Astrocyte of the cerebellum (primary cell): ENCODE results near the gene ACCS.

ENCODE experiments used
- DNase-seq: peaks from one replicate; pipeline ENCODE4 v3.0.0-alpha.2; 2011; ENCODE audit warnings: low read depth
- H3K4me3 ChIP-seq: 2 replicates; pipeline ENCODE4 v1.5.1; 2011; ENCODE audit warnings: mild to moderate bottlenecking, low read depth, low read length, moderate library complexity
- CTCF ChIP-seq: IDR thresholded peaks from 2 replicates; pipeline ENCODE4 v1.5.1; 2012; ENCODE audit warnings: low read length, low read depth, moderate library complexity, mild to moderate bottlenecking; ENCODE audit errors: missing control alignments
- in situ Hi-C: cut with HindIII; loops from 2 replicates; pipeline ENCODE4 v1.10.0; 2017; ENCODE audit warnings: low sequenced_read_pairs

ACCS gene

DNA sequence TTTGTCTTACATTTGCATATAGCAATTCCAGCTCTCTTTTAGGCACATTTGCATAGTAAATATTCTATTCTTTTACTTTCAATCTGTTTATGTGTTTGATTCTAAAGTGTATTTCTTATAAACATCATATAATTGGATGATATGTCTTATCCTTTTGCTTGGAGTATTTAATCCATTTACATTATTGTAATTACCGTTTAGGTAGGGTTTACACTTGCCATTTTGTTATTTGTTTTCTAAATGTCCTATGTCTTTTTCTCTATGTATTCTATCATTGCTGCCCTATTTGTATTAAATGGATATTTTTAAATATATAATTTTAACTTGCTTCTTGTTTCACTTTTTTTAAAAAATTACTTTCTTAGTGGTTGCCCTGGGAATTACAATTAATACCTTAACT, 41.1 kb upstream of the ACCS start:
- no peak for TF ChIP-seq CTCF
- in situ Hi-C loops: no loop called here
- no peak overlapping the region for H3K4me3 ChIP-seq
- DNase-seq: no peak

DNA sequence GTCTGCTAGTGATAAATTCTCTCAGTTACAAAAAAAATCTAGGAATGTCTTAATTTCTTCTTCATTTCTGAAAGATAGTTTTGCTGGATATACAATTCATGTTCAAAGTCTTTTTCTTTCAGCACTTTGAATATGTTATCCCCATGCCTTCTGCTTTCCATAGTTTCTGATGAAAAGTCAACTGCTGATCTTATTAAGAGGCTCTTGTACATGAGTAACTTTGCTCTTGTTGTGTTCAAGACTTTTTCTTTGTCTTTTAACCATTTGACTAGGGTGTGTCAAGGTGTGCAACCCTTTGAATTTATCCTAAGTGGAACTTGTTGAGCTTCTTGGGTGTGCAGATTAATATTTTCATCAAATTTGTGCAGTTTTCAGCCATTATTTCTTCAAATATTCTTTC, 40.3 kb upstream of the ACCS start:
- no peak overlapping the region for H3K4me3 ChIP-seq
- DNase-seq: no peak
- in situ Hi-C loops: no loop called here
- TF ChIP-seq CTCF: no peak

- no peak overlapping the region for H3K4me3 ChIP-seq
- no peak for TF ChIP-seq CTCF
- DNase-seq: no peak
- in situ Hi-C loops: no loop called here
Observed at GRCh38 chr11:44028401-44028800, 37.7 kb upstream of the ACCS start.

GRCh38 chr11:44028816-44029506, 37.1 kb upstream of the ACCS start:
- in situ Hi-C loops: no loop called here
- no peak overlapping the region for H3K4me3 ChIP-seq
- TF ChIP-seq CTCF: no peak
- DNase-seq: no peak

GRCh38 chr11:44029507-44029845, 36.6 kb upstream of the ACCS start:
- no peak overlapping the region for H3K4me3 ChIP-seq
- no peak for TF ChIP-seq CTCF
- DNase-seq: no peak
- in situ Hi-C loops: no loop called here

DNA sequence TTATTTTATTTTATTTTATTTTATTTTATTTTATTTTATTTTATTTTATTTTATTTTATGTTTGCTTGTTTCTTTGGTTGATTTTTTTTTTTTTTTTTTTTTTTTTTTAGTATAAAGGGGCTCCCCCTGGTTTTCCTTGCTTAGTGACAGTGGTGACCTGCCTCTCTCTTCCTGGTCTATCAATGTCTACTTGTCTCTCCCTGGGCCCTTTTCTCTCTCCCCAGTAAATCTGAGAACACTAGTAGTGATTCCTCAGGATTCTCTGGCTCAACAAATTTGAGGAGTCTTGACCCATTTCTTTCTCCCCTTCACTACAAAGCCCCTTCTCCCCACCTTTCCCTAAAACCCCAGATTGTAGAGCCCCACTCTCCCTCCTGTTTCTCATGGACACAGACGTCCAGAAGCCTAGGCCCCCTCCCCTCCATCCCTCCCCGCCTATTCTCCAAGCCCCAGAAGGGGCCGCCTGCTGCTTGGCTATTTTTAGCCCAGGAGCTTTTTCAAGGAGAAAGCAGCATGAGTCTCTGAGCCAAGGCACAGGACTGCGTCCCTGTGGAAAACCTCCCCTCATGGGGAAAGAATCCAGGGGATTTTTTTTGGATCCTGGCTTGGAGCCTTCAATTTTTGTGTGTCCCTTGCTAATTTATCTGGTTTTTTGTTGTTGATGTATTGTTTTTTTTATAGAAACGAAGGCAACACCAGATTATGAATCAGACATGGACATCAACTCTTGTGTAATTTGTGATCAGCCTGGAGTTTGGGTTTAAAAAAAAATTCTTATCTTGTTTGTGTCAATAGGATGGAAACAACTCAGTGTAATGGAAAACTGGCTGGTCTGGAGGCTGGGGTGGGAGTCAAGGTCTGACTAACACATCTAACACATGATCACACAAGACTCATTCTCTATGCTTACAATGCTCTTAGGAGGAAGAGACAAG, 35.8 kb upstream of the ACCS start:
- H3K4me3 ChIP-seq: no peak overlapping the region
- in situ Hi-C loops: no loop called here
- no peak for TF ChIP-seq CTCF
- DNase-seq: no peak
